ENCODE results near the gene CCDC33.
"Not testable (repeated sequence)": the region's sequence is repeated elsewhere in the genome, so short reads cannot be mapped to it uniquely, and the experiment has no call there.

The CCDC33 gene

GRCh38 chr15:74336061-74337005, 100.2 kb downstream of the CCDC33 start:
- no peak for DNase-seq (ENCODE audit: low spot score)

DNA sequence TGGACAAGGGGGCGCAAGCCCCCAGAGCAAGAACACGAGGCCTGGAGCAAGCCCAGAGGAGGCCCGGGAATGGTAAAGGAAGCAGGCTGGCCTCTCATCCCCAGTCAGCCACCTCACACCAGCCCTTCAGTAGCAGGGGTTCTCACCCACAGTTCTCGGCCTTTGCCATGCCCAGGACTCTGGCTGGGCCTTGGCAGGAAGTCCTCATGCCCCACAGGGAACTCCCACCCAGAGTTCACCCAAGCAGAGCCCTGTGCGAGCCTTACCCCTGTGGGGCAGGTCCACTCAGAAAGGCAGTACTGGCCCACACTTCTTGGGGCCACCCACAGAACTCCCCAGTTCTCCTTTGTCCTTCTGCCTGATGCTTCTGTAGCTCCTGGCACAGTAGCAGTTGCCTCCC, 101.0 kb downstream of the CCDC33 start:
- no peak for DNase-seq (ENCODE audit: low spot score)

DNA sequence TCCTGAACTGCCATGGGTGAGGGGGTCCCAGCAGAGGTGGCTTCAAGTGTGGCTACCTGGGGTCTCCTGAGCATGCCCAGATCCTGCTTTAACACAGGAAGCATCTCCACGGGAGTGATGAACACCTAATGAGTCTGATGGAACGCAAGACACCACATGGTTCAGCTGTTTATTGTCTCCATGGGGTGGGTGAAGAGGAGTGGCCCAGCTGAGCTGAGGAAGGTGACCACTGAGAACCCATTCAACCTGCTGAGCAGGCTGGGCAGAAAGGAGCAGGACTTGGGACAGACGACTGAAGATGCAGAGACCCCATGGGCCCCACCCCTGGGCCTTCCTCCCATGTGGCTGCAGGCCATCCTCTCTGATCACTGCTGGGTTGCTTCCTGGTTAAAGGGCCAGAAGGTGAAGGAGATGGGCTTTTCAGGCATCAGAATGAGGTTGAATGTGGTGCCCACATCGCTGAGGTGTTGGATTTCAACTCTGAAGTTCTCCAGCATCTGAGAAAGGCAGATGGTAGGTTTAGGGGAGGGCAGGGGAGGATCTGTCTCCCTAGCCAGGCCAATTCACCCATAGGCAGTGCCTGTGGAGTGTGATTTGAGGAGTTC, 101.6 kb downstream of the CCDC33 start:
- DNase-seq (ENCODE audit: low spot score), result no peak

DNA sequence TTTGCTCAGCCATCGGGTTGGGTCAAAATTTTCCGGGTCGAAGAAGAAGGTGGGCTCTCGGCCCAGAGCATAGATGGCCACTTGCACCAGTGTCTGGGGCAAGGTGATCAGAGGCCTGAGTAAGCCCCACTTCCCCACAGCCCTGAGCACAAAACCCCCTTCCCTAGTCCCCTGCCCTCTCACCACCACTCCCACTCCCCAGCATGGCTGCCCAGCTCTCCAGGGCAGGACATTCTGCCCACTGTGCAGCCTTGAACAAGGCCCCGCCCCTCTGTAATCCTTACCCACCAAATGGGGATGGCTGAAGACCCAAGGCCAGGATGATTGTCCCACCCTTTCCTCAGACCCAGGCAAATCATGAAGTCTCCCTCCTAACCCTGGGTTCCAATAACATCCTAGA, 102.5 kb downstream of the CCDC33 start:
- no peak for DNase-seq (ENCODE audit: low spot score)

GRCh38 chr15:74339371-74339770, 103.2 kb downstream of the CCDC33 start:
- no peak for DNase-seq (ENCODE audit: low spot score)

GRCh38 chr15:74340150-74340549, 104.0 kb downstream of the CCDC33 start:
- no peak for DNase-seq (ENCODE audit: low spot score)

GRCh38 chr15:74343127-74343796, 107.1 kb downstream of the CCDC33 start:
- no peak for DNase-seq (ENCODE audit: low spot score)

DNA sequence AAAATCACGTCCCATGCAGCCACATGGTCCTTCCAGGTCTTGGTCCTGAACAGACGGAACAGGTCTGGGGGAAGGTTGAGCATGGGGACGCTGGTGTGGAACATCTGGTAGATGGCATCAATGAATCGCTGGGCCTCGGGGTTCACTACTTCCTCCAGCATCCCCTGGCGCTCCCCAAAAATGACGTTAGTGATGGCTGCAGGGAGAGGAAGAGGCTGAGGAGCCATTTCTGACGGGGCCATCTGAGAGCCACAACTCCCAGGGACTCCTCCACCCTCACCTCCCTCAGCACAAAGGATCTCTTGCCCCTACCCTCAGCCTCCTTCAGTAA, 107.6 kb downstream of the CCDC33 start:
- no peak for DNase-seq (ENCODE audit: low spot score)

- no peak for DNase-seq (ENCODE audit: low spot score)
Observed at GRCh38 chr15:74345051-74345450, 108.9 kb downstream of the CCDC33 start.

- DNase-seq (ENCODE audit: low spot score), result no peak
Observed at GRCh38 chr15:74347757-74348250, 111.7 kb downstream of the CCDC33 start.

GRCh38 chr15:74349241-74349778, 113.2 kb downstream of the CCDC33 start:
- no peak for DNase-seq (ENCODE audit: low spot score)

DNA sequence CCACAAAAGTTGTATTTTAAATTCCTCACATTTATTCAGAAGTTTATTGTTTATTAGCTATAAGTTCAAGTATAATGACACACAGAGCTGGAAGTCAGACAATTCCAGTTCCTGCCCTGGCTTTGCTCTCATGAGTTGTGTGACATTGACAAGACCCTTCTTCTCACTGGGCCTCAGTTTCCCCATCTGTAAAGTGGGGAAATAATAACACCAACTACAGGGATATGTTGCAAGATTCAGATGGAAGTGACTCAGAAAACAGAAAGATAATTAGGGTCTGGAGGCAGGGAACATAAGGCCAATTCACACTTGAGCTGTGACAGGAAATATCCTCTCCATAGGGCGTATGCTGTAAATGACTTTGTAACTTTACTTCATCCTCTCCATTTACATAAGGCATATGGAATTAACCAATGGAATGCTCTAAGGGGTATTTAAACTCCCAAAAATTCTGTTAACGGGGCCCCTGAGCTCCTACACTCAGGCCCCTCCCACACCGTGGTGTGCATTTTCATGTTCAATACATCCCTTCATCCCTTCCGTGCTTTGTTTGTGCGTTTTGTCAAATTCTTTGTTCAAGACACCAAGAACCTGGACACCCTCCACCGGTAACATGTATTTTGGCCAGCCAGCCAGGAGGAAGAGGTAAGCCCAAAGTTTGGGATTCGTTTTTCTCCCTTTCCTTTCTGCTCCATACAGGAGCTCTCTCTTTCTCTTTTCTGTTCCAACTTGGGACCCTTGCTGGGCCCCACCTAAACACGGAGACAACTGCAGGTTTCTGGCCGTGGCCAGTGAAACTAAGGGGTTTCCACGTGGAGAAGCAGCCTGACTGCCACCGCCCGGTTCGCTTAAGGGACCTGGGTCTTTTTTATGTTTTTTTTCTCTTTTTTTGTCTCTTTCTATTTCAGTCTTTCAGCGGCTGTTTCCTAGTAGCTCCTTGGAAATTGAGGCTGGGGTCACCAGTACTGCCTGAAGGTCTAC, 114.5 kb downstream of the CCDC33 start:
- no peak for DNase-seq (ENCODE audit: low spot score)

GRCh38 chr15:74351670-74352069, 115.5 kb downstream of the CCDC33 start:
- no peak for DNase-seq (ENCODE audit: low spot score)

DNA sequence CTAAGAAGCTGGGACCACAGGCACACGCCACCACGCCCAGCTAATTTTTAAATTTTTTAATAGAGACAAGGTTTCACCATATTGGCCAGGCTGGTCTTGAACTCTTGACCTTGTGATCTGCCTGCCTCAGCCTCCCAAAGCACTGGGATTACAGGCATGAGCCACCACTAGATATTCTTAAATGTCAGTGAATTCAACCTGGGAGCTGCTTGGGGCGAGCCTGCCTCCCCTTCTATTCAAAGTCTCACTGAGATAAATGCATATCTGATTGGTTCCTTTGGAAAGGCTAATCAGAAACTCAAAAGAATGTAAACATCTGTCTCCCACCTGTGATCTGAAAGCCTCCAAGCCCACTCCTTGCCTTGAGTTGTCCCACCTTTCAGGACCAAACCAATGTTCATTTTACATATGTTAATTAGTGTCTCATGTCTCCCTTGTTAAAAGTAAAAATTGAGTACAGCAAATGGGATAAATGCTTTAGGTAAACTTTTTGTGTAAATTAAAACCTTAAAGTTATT, 116.3 kb downstream of the CCDC33 start:
- no peak for DNase-seq (ENCODE audit: low spot score)

- not testable (repeated sequence) for DNase-seq (ENCODE audit: low spot score)
Observed at GRCh38 chr15:74353992-74354391, 117.9 kb downstream of the CCDC33 start.

DNA sequence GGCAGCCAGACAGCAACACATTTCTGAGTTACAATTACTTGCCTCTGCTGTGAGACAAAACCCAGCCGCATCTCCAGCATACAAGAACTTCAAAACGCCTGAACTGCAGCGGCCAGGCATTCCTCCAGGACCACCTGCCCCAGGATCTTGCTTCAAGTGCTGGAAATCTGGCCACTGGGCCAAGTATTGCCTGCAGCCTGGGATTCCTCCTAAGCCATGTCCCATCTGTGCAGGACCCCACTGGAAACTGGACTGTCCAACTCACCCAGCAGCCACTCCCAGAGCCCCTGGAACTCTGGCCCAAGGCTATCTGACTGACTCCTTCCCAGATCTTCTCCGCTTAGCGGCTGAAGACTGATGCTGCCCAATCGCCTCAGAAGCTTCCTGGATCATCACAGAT, 119.9 kb downstream of the CCDC33 start:
- DNase-seq (ENCODE audit: low spot score), result not testable (repeated sequence)

DNA sequence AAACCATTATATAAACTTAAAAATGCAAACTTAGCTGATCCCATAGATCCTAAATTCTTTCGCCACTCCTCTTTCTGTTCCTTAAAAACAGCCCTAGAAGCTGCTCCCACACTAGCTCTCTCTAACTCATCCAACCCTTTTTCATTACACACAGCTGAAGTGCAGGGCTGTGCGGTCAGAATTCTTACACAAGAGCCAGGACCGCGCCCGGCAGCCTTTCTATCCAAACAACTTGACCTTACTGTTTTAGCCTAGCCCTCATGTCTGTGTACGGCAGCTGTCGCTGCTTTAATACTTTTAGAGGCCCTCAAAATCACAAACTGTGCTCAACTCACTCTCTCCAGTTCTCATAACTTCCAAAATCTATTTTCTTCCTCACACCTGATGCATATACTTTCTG, 121.4 kb downstream of the CCDC33 start:
- not testable (repeated sequence) for DNase-seq (ENCODE audit: low spot score)

DNA sequence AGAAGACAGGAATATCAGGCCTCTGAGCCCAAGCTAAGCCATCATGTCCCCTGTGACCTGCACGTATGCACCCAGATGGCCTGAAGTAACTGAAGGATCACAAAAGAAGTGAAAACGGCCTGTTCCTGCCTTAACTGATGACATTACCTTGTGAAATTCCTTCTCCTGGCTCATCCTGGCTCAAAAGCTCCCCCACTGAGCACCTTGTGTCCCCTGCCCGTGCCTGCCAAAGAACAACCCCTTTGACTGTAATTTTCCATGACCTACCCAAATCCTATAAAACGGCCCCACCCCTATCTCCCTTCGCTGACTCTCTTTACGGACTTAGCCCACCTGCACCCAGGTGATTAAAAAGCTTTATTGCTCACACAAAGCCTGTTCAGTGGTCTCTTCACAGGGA, 123.2 kb downstream of the CCDC33 start:
- not testable (repeated sequence) for DNase-seq (ENCODE audit: low spot score)

DNA sequence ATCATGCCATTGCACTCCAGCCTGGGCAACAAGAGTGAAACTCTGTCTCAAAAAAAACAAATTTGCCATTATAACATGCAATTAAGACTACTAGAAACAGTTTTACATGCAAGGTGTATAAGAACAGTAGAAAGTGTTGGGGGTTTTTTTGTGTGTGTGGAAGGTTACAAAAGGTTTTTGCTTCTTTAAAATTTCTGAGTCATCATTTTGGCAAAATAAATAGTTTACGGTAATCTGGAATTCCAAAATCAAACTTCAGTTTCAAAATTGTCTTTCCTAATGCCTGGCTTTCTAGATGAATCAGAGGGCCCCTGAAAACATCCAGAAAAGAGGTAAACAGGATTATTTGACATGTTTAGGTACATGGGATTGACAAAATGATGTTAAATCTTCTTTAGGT, 124.7 kb downstream of the CCDC33 start:
- not testable (repeated sequence) for DNase-seq (ENCODE audit: low spot score)

- DNase-seq (ENCODE audit: low spot score), result no peak
Observed at GRCh38 chr15:74362482-74362881, 126.4 kb downstream of the CCDC33 start.
